Prostate gland (tissue), 2 donors: Measurements from ENCODE around the gene ORAI3. TPM values are rescaled to one million over a fixed set of nuclear protein-coding genes. Genes with fewer than 3 reads are reported as not detected.

Experiments used
- DNase-seq: peaks from one replicate; pipeline ENCODE4 v3.0.0-alpha.2; 2019; ENCODE audit warnings: low spot score
- H3K27ac ChIP-seq, 2 donors: fragments of 200-600 bp; sonication (generic); 2 replicates each; pipeline ENCODE4 v1.5.1; 2017 to 2019
- H3K27me3 ChIP-seq: fragments of 200-600 bp; sonication (generic); replicated peaks from 2 replicates; pipeline ENCODE4 v1.5.1; 2019; ENCODE audit not compliant: insufficient read depth
- H3K36me3 ChIP-seq, 2 donors: fragments of 200-600 bp; sonication (generic); 1 replicate in 1 of 2; 2 replicates in 1 of 2; pipeline versions ENCODE4 v1.5.1 to v1.8.1; 2017 to 2019
- H3K4me1 ChIP-seq: fragments of 200-600 bp; sonication (generic); replicated peaks from 2 replicates; pipeline ENCODE4 v1.5.1; 2019
- H3K4me3 ChIP-seq, 2 donors: fragments of 200-600 bp; sonication (generic); 2 replicates each; pipeline ENCODE4 v1.5.1; 2017 to 2019
- H3K9me3 ChIP-seq: fragments of 200-600 bp; sonication (generic); 2 replicates; pipeline ENCODE4 v1.5.1; 2017
- CTCF ChIP-seq, 4 experiments: fragments of 200-600 bp in 2 of 4; fragments of 450-650 bp in 2 of 4; sonication (generic) in 2 of 4; IDR thresholded peaks; 1 replicate in 3 of 4; 2 replicates in 1 of 4; pipeline ENCODE4 v1.5.1; 2016 to 2019; ENCODE audit warnings: antibody characterized with exemption in 4 of 4, mild to moderate bottlenecking in 2 of 4, moderate library complexity in 2 of 4
- POLR2A ChIP-seq: fragments of 450-650 bp; IDR thresholded peaks from one replicate; pipeline ENCODE4 v1.6.1; 2016; ENCODE audit warnings: antibody characterized with exemption, mild to moderate bottlenecking
- POLR2AphosphoS5 ChIP-seq: sonication (generic); formaldehyde crosslinking; IDR thresholded peaks from one replicate; pipeline ENCODE4 v1.6.1; 2017; ENCODE audit warnings: antibody characterized with exemption
- WGBS: methylation state at CpG from one replicate; pipeline ENCODE4 v1.1.5; 2018; 5-methylcytosine and 5-hydroxymethylcytosine counted together
- intact Hi-C: fragments of 100-400 bp; cut with DNase I; formaldehyde crosslinking; loops from one replicate; pipeline ENCODE4 v1.14.2; 2022
- total RNA-seq, 2 donors: library from RNA; depleted of rRNA; stranded (reverse); fragments of >200 nt; gene quantifications; one replicate each; pipeline ENCODE4 v1.1.0, GENCODE V29; 2016

The ORAI3 gene
- total RNA-seq, 2 donors from 2014 or later: 74.6 to 114 TPM

- no peak for DNase-seq
- Histone ChIP-seq H3K4me1 (no peaks in the 10 kb centered on the region), H3K27me3 (no peaks in the 10 kb centered on the region), H3K4me3 (no peak overlapping the region), H3K9me3 (no peaks in the 10 kb centered on the region), H3K36me3 (peaks cover 21 to 41% of the 10 kb centered on the region in 2 donors), H3K27ac (no peak overlapping the region)
- TF ChIP-seq POLR2AphosphoS5 (no peak), CTCF (IDR thresholded peaks at IDR 0.05) (no peak), POLR2A (no peak)
- 89% methylated on average over 15 of the region's 19 CpGs for WGBS
- intact Hi-C loops: no loop called here
These were observed 17.3 kb downstream of the ORAI3 start for GRCh38 chr16:30966033-30966619.

- intact Hi-C loops: no loop called here
- Histone ChIP-seq H3K27me3 (no peaks in the 10 kb centered on the region), H3K9me3 (no peaks in the 10 kb centered on the region), H3K36me3 (peaks cover 14 to 37% of the 10 kb centered on the region in 2 donors), H3K27ac (no peak overlapping the region), H3K4me1 (no peaks in the 10 kb centered on the region), H3K4me3 (no peak overlapping the region)
- no peak for TF ChIP-seq POLR2AphosphoS5
- no peak for TF ChIP-seq POLR2A
- TF ChIP-seq CTCF (IDR thresholded peaks at IDR 0.05): no peak
- WGBS: 90% methylated on average over 4 of the region's 4 CpGs
- no peak for DNase-seq
These were observed 18.9 kb downstream of the ORAI3 start for GRCh38 chr16:30967795-30968194.

- H3K27me3 ChIP-seq: no peaks in the 10 kb centered on the region
- DNase-seq: no peak
- peaks cover 17 to 26% of the 10 kb centered on the region in 2 donors for H3K36me3 ChIP-seq
- no peak overlapping the region for H3K27ac ChIP-seq
- H3K9me3 ChIP-seq: no peaks in the 10 kb centered on the region
- no peaks in the 10 kb centered on the region for H3K4me1 ChIP-seq
- 95% methylated on average over 19 of the region's 19 CpGs for WGBS
- TF ChIP-seq CTCF (IDR thresholded peaks at IDR 0.05): no peak
- no peak for TF ChIP-seq POLR2A
- no peak for TF ChIP-seq POLR2AphosphoS5
- intact Hi-C loops: no loop called here
- H3K4me3 ChIP-seq: no peak overlapping the region
These were observed 20.5 kb downstream of the ORAI3 start for GRCh38 chr16:30969246-30969842.

- no peak overlapping the region for H3K4me3 ChIP-seq
- no peaks in the 10 kb centered on the region for H3K27me3 ChIP-seq
- no peaks in the 10 kb centered on the region for H3K4me1 ChIP-seq
- DNase-seq: no peak
- WGBS: 92% methylated on average over 14 of the region's 14 CpGs
- H3K9me3 ChIP-seq: no peaks in the 10 kb centered on the region
- peaks cover 12 to 24% of the 10 kb centered on the region in 2 donors for H3K36me3 ChIP-seq
- intact Hi-C loops: no loop called here
- TF ChIP-seq POLR2A (no peak), CTCF (IDR thresholded peaks at IDR 0.05) (no peak), POLR2AphosphoS5 (no peak)
- no peak overlapping the region for H3K27ac ChIP-seq
These were observed 22.4 kb downstream of the ORAI3 start for GRCh38 chr16:30971298-30971697.

DNA sequence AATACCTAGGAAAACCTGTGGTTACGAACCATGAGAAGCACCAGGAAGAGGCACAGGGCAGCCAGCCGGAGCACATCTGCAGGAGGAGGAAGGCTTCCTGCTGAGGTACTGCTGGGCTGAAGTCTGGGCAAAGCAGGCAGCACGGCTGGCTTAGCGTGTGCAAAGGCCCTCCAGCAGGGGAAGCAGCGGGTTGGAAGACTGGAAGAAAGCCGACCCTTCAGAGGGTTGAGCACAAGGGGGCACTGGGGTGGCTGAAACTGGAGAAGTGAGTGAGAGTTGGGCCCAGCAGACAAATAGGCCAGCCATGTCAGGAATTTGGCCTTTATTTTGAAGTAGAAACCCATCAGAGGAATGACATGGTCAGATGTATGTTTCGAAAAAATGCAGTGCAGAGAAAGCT lies 24.0 kb downstream of the ORAI3 start:
- no peak for DNase-seq
- H3K36me3 ChIP-seq: peaks cover 11 to 22% of the 10 kb centered on the region in 2 donors
- no peaks in the 10 kb centered on the region for H3K27me3 ChIP-seq
- H3K27ac ChIP-seq: no peak overlapping the region
- 89% methylated on average over 7 of the region's 7 CpGs for WGBS
- no peaks in the 10 kb centered on the region for H3K9me3 ChIP-seq
- intact Hi-C loops: no loop called here
- no peak overlapping the region for H3K4me3 ChIP-seq
- H3K4me1 ChIP-seq: no peaks in the 10 kb centered on the region
- no peak for TF ChIP-seq POLR2AphosphoS5
- no peak for TF ChIP-seq POLR2A
- no peak for TF ChIP-seq CTCF (IDR thresholded peaks at IDR 0.05)
